Rectal smooth muscle tissue (tissue), 1 donor: ENCODE data around the gene AVP.
"Not testable (repeated sequence)": the region's sequence is repeated elsewhere in the genome, so short reads cannot be mapped to it uniquely, and the experiment has no call there.

ENCODE experiments used
- H3K27ac ChIP-seq: one replicate; pipeline ENCODE4 v1.7.0; 2013; ENCODE audit warnings: low read depth, low read length, inconsistent platforms
- H3K27me3 ChIP-seq: one replicate; pipeline ENCODE4 v1.7.0; 2013; ENCODE audit warnings: low read length; ENCODE audit not compliant: control insufficient read depth, insufficient read depth
- H3K36me3 ChIP-seq: one replicate; pipeline ENCODE4 v1.7.0; 2013; ENCODE audit warnings: low read length; ENCODE audit not compliant: control insufficient read depth, insufficient read depth
- H3K4me1 ChIP-seq: one replicate; pipeline ENCODE4 v1.7.0; 2013; ENCODE audit warnings: low read length; ENCODE audit not compliant: control insufficient read depth, insufficient read depth
- H3K4me3 ChIP-seq: one replicate; pipeline ENCODE4 v1.7.0; 2013; ENCODE audit warnings: low read length
- H3K9ac ChIP-seq: one replicate; pipeline ENCODE4 v1.7.0; 2013; ENCODE audit warnings: low read length

The AVP gene

DNA sequence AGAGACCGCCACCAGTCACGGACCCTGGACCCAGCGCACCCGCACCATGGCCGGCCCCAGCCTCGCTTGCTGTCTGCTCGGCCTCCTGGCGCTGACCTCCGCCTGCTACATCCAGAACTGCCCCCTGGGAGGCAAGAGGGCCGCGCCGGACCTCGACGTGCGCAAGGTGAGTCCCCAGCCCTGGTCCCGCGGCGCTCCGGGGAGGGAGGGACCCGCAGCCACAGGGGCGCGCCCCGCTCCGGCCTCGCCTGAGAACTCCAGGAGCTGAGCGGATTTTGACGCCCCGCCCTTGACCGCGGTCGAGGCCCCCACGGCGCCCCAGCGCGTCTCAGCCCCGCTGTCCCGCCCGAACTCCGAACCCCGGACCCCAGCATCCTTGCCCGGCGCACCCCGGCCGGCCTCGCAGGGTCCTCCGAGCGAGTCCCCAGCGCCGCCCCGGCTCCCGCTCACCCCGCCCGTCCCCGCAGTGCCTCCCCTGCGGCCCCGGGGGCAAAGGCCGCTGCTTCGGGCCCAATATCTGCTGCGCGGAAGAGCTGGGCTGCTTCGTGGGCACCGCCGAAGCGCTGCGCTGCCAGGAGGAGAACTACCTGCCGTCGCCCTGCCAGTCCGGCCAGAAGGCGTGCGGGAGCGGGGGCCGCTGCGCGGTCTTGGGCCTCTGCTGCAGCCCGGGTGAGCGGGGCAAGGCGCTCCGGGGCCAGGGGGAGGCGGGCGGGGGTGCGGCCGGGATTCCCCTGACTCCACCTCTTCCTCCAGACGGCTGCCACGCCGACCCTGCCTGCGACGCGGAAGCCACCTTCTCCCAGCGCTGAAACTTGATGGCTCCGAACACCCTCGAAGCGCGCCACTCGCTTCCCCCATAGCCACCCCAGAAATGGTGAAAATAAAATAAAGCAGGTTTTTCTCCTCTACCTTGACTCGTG, 12.7 kb downstream of the AVP start, which contains the start of gene OXT:
OXT (plus strand) TSS at position 11 of the 920 bp plus-strand sequence; CDS start at position 47, 36 bp downstream.
- H3K9ac ChIP-seq = no peak within 1 kb of the TSS
- H3K27me3 ChIP-seq = peaks cover 14% of the 10 kb centered on the region
- no peaks in the 10 kb centered on the region for H3K36me3 ChIP-seq
- peak within 1 kb of the TSS; percentile 49 for H3K4me3 ChIP-seq
- no peaks in the 10 kb centered on the region for H3K4me1 ChIP-seq
- H3K27ac ChIP-seq = no peak within 1 kb of the TSS

DNA sequence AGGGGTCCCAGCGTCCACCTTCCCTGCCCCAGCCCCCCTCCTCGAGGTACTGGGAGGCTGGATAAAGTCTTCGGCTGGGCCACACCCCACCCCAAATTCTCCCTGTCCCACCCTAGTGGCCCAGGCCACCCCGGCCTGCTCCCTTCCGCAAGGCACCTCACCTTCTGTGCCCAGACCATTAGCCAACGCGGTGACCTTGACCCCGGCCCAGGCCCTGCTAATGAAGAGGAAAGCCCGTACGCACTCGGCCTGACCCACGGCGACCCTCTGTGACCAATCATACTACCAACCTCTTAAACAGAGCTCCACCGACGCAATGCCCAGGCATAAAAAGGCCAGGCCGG, 13.3 kb downstream of the AVP start:
- H3K27me3 ChIP-seq = peaks cover 14% of the 10 kb centered on the region
- H3K4me3 ChIP-seq = peak overlapping the region; percentile 49
- H3K36me3 ChIP-seq = no peaks in the 10 kb centered on the region
- H3K9ac ChIP-seq = no peak overlapping the region
- no peak overlapping the region for H3K27ac ChIP-seq
- no peaks in the 10 kb centered on the region for H3K4me1 ChIP-seq

DNA sequence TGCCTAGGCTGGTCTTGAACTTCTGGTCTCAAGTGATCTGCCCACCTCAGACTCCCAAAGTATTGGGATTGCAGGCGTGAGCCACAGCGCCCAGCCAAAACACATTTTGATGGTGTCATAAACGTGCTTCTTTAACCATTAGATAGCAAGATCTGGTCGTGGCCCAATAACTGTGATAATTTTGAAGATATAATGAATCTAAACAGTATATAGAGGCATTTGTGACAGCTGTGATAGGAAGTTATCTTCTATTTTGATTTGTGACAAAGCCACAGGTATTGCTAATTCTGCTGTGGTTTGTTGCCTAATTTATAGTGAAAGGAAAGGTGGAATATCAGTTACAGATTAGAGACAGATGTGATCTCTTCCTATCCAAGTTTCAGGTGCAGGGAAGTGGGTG, 13.8 kb downstream of the AVP start:
- H3K36me3 ChIP-seq = no peaks in the 10 kb centered on the region
- no peaks in the 10 kb centered on the region for H3K4me1 ChIP-seq
- H3K27me3 ChIP-seq = peaks cover 14% of the 10 kb centered on the region

DNA sequence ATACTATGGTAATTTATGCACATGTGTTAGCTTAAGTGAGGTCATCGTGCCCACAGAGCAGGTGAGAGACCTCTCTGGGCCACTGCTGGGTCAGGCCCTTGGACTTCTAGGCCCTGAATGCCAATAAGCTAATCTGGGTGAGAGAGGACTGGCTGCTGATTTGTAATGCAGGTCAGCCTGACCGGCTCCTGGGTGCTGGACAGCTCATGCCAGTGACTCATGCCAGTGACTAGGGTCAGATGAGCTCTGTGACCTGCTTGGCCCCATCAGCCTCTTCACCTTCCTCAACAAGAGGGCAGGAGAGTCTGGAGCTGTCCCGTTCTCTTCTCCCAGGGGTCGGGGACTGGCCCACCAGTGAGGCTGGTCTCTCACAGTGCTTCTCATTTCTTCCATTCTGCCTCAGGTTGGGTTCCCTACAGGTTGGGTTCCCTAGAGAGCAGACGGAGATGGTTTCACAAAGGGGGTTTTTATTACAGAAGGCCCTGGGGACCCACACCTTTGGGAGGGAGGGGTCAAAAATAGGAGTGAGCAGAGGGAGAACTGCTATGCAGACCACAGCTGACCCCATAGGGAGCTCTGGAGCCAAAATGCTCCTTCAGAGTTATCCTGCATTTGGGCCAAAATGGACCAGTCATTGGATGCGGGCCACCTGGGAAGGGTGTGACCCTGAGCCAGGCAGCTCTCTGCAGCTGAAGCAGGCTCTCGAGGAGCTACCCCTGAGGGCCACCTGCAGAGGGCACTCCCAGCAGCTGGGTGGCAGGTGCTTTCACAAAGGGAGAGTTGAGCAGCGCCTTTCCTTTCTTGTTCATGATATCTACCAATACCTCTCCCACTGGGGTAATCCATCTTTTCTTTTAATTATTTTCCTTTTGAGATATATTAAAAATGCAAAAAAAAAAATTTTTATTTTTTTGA, 15.3 kb downstream of the AVP start:
- no peaks in the 10 kb centered on the region for H3K36me3 ChIP-seq
- H3K9ac ChIP-seq = no peak overlapping the region
- no peaks in the 10 kb centered on the region for H3K4me1 ChIP-seq
- no peak overlapping the region for H3K27ac ChIP-seq
- no peak overlapping the region for H3K4me3 ChIP-seq
- H3K27me3 ChIP-seq = peaks cover 14% of the 10 kb centered on the region

More for the DNA sequence above, 13.8 kb downstream of the AVP start:
- no peak overlapping the region for H3K27ac ChIP-seq
- no peak overlapping the region for H3K4me3 ChIP-seq
- H3K9ac ChIP-seq = no peak overlapping the region

DNA sequence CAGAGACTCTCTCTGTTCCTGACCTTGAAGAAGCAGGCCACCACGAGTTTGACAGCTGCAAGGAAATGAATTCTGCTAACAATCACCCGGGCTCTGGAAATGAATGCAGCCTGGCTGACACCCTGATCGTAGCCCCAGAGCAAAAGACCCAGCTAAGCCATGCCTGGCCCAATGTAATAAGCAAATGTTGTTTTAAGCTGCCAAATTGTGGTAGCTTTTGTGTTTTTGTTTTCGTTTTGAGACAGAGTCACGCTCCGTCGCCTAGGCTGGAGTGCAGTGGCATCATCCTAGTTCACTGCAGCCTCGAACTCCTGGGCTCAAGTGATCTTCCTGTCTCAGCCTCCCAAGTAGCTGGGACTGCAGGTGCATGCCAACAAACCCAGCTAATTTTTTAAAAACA, 16.4 kb downstream of the AVP start:
- no peaks in the 10 kb centered on the region for H3K36me3 ChIP-seq
- no peak overlapping the region for H3K4me3 ChIP-seq
- peaks cover 10% of the 10 kb centered on the region for H3K27me3 ChIP-seq
- no peaks in the 10 kb centered on the region for H3K4me1 ChIP-seq
- no peak overlapping the region for H3K9ac ChIP-seq
- no peak overlapping the region for H3K27ac ChIP-seq

DNA sequence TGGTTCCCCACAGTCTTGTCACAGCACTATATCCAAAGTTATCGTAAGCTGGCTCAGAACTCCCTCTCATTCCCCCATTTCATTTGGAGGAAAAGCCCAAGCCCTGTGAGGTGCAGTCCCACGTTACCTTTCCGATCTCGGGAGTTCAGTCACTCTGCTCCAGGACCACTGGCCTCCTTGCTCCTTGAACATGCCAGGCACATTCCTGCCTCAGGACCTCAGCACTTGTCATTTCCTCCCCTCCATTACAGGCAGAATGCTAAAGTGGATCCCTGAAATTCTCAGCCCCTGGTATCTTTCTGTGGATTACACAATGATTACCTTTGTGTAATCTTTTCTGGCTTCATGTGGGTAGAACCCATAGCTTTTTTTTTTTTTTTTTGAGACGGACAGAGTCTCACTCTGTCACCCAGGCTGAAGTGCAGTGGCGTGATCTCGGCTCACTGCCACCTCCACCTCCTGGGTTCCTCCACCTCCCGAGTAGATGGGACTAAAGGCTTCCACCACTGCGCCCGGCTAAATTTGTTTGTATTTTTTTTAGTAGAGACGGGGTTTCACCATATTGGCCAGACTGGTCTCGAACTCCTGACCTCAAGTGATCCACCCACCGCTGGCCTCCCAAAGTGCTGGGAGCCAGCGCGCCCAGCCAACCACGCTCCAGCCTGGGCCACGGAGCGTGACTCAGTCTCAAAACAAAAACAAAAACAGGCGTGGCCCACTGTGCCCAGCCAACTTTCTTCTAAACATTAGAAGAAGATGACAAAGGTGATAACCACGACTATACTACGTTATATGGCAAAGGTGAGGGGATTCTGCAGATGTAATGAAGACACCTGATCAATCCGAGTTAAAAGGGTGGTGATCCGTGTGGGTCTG, 17.1 kb downstream of the AVP start:
- peaks cover 7% of the 10 kb centered on the region for H3K27me3 ChIP-seq
- no peak overlapping the region for H3K9ac ChIP-seq
- H3K4me1 ChIP-seq = no peaks in the 10 kb centered on the region
- H3K36me3 ChIP-seq = no peaks in the 10 kb centered on the region
- no peak overlapping the region for H3K4me3 ChIP-seq
- H3K27ac ChIP-seq = no peak overlapping the region

DNA sequence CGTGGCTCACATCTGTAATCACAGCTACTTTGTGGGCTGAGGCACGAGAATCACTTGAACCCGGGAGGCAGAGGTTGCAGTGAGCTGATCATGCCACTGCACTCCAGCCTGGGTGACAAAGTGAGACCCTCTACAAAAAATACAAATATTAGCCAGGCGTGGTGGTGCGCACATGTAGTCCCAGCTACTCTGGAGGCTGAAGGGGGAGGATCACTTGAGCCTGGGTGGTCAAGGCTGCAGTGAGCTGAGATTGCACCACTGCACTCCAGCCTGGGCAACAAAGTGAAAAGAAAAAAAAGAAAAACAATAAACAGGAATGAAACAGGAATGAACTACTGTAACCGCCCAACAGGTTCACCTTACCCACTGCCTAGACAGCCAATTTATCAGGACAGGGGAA, 20.4 kb downstream of the AVP start:
- H3K27me3 ChIP-seq, H3K4me1 ChIP-seq, H3K9ac ChIP-seq, H3K4me3 ChIP-seq, H3K36me3 ChIP-seq, H3K27ac ChIP-seq: not testable (repeated sequence)

DNA sequence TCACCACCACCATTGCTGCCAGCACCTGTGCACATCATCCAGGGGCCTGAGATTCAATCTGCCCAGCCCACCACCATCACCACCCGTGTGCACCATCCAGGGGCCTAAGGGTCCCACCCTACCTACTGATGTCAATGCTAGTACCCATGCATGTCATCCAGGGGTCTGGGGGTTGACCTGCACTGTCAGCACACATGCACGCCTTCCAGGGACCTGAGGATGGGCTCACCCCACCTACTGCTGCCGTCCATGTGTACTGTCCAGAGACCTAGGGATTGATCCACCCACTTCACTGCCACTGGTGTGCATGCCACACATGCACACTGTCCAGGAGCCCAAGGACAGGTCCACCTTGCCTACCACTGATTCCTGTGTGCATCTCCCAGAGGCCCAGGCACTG, 25.0 kb downstream of the AVP start:
- H3K4me3 ChIP-seq = no peak overlapping the region
- no peaks in the 10 kb centered on the region for H3K27me3 ChIP-seq
- no peak overlapping the region for H3K27ac ChIP-seq
- no peaks in the 10 kb centered on the region for H3K36me3 ChIP-seq
- H3K9ac ChIP-seq = no peak overlapping the region
- no peaks in the 10 kb centered on the region for H3K4me1 ChIP-seq

DNA sequence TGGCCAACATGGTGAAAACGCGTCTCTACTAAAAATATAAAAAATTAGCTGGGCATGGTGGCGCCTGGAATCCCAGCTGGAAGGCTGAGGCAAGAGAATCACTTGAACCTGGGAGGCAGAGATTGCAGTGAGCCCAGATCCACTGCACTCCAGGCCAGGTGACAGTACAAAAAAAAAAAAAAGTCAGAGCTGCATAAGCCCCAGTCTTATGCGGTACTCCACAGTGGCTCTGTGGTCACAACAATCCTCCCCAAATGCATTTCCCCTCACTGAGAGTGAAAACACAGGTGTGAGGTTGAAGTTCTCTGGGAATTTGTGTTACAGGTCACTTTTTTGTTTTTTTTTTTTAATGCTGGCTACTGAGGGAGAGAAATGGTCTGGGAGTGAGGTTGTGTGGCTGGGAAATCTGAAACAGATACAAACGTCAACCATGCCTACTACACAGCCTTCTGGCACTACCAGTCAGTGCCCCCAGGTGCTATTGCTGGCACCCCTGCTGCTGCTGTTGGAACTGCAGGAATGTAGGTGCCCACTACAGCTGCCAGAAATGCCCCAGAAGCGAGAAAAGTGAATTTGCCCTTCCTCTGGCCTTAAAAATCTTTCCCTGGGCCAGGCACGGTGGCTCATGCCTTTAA, 33.0 kb downstream of the AVP start:
- Histone ChIP-seq H3K36me3 (peaks cover 17% of the 10 kb centered on the region), H3K27me3 (no peaks in the 10 kb centered on the region), H3K9ac (no peak overlapping the region), H3K27ac (no peak overlapping the region), H3K4me3 (no peak overlapping the region), H3K4me1 (peaks cover 4% of the 10 kb centered on the region)

DNA sequence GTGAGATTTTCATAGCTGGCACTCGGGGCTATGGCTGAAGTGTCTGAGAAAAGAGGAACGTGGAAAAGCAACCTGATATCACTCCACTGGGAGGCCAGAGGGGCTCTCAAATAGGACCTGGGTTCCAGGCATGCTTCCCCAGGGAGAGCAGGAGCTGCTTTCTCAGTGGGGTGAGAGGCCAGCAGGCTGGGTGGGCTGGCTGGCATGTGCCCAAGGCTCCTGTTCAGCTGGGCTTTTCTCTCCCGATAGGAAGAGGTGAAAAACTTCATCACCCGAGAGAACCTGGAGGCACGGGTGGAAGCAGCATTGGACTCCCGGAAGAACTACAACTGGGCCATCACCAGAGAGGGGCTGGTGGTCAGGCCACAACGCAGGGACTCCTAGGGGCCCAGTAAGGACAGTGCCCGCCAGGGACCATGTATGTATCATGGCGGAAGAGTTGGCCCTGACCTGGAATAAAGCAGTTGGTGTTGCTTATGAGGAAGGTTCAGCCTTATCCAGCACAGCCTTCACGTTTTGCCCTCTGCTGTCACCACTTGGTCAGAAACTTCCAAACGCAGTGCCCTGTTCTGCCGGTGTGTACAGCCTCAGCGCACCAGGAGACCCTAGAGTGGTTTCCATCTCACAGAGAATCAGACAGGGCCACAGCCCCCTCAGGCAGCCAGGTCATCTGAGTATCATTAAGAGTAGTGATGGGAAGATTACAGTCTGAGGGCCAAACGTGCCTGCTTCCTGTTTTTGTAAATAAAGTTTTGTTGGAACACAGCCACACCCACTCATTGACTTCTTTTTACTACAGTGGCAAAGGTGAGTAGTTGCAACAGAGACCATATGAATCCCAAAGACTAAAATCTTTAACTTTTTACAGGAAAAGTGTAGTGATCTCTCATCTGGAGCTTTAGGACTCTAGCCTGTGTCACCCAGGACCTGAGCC, 36.8 kb downstream of the AVP start:
- Histone ChIP-seq H3K9ac (no peak overlapping the region), H3K4me1 (peaks cover 7% of the 10 kb centered on the region), H3K27ac (no peak overlapping the region), H3K36me3 (peaks cover 17% of the 10 kb centered on the region), H3K27me3 (no peaks in the 10 kb centered on the region), H3K4me3 (no peak overlapping the region)
